ENCODE results near the gene MTG2.

DNA sequence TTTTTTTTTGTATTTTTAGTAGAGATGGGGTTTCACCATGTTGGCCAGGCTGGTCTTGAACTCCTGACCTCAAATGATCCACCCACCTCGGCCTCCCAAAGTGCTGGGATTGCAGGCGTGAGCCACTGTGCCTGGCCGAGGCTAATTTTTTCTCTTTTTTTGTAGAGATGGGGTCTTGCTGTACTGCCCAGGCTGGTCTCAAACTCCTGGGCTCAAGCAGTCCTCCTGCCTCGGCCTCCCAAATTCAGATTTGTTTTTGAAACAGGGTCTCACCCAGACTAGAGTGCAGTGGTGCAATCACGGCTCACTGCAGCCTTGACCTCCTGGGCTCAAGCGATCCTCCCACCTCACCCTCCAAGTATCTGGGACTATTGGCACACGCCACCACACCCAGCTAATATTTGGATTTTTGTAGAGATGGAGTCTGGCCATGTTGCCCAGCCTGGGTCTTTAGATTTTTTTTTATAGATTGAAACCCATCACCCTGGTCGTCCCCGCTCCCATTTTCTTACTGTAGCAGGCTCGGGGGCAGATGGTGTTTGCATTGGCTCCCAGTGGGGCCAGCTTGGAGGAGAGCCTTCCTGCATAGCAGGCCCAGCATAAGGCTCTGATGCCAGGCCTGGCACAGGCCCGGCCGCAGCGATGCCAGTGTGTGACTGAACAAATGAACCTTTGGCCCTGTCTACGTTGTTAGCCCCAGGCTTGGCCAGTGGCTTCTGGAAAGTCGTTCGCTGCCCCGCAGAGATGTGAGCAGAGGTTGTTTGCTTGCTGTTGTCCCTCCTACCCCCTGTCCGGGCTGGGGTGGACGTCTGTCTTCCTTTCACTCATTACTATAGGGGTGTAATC lies 4.3 kb upstream of the MTG2 start:
- TF ChIP-seq, protein P1, sequence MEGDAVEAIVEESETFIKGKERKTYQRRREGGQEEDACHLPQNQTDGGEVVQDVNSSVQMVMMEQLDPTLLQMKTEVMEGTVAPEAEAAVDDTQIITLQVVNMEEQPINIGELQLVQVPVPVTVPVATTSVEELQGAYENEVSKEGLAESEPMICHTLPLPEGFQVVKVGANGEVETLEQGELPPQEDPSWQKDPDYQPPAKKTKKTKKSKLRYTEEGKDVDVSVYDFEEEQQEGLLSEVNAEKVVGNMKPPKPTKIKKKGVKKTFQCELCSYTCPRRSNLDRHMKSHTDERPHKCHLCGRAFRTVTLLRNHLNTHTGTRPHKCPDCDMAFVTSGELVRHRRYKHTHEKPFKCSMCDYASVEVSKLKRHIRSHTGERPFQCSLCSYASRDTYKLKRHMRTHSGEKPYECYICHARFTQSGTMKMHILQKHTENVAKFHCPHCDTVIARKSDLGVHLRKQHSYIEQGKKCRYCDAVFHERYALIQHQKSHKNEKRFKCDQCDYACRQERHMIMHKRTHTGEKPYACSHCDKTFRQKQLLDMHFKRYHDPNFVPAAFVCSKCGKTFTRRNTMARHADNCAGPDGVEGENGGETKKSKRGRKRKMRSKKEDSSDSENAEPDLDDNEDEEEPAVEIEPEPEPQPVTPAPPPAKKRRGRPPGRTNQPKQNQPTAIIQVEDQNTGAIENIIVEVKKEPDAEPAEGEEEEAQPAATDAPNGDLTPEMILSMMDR (optimal IDR thresholded peaks at IDR 0.05 in 1 of 3, IDR thresholded peaks at IDR 0.05 in 1 of 3, conservative IDR thresholded peaks at IDR 0.05 in 1 of 3; ENCODE audit: extremely low read depth in 1 of 3, insufficient read depth in 2 of 3, low read length in 3 of 3): no peak
- TF ChIP-seq EZH2 (IDR thresholded peaks at IDR 0.05; ENCODE audit: low read length): no peak

All from keratinocyte (primary cell).